HG03108 (cell line): ENCODE data around the gene BCL11B.

Experiments
- ATAC-seq: cut with Tn5 transposase; IDR thresholded peaks from one replicate; pipeline ENCODE4 v1.9.1; 2021; ENCODE audit warnings: moderate library complexity; ENCODE audit not compliant: unreplicated experiment

Gene BCL11B

GRCh38 chr14:99287269-99287942 lies 15.4 kb upstream of the BCL11B start:
- ATAC-seq = peak; percentile 66

- ATAC-seq = peak; percentile 57
These were observed 14.8 kb upstream of the BCL11B start for GRCh38 chr14:99286761-99287160.

- ATAC-seq = no peak
These were observed 12.4 kb upstream of the BCL11B start for GRCh38 chr14:99284254-99285004.

- ATAC-seq = no peak
These were observed 10.5 kb upstream of the BCL11B start for GRCh38 chr14:99282261-99283050.

- no peak for ATAC-seq
These were observed 9.4 kb upstream of the BCL11B start for GRCh38 chr14:99281396-99281795.

GRCh38 chr14:99280852-99281251 lies 8.9 kb upstream of the BCL11B start:
- no peak for ATAC-seq

- no peak for ATAC-seq
These were observed 8.2 kb upstream of the BCL11B start for GRCh38 chr14:99280066-99280731.

- ATAC-seq = no peak
These were observed 6.8 kb upstream of the BCL11B start for GRCh38 chr14:99278836-99279235.

- ATAC-seq = no peak
These were observed 5.5 kb upstream of the BCL11B start for GRCh38 chr14:99277530-99277929.

- ATAC-seq = no peak
These were observed 4.5 kb upstream of the BCL11B start for GRCh38 chr14:99276482-99276881.

GRCh38 chr14:99275222-99275584 lies 3.2 kb upstream of the BCL11B start:
- no peak for ATAC-seq

GRCh38 chr14:99274346-99275221 lies 2.6 kb upstream of the BCL11B start:
- no peak for ATAC-seq

- ATAC-seq = no peak
These were observed 1.9 kb upstream of the BCL11B start for GRCh38 chr14:99273766-99274345.

GRCh38 chr14:99272899-99273765 lies 1.1 kb upstream of the BCL11B start:
- no peak for ATAC-seq

GRCh38 chr14:99272632-99272898 lies 568 bp upstream of the BCL11B start:
- ATAC-seq = no peak

- no peak for ATAC-seq
These were observed 616 bp downstream of the BCL11B start for GRCh38 chr14:99271221-99271941.

- ATAC-seq = no peak
These were observed 1.4 kb downstream of the BCL11B start for GRCh38 chr14:99270458-99271220.
